SK-N-SH (cell line): ENCODE measurements around the gene THBS1. TPM values are rescaled to one million over a fixed set of nuclear protein-coding genes. Genes with fewer than 3 reads are reported as not detected.

Experiments
- CTCF ChIA-PET: fragments of 300-600, 350-600 bp; formaldehyde crosslinking; extraction: SDS; loops from one replicate; lab custom pipeline; 2021; lab: Yijun Ruan, JAX
- POLR2A ChIA-PET: fragments of 350-600 bp; sonication (Branson Sonifier 250); formaldehyde crosslinking; extraction: SDS; loops from one replicate; lab custom pipeline; 2020; ENCODE audit warnings: antibody characterized with exemption, inconsistent platforms; lab: Yijun Ruan, JAX
- DNase-seq: peaks from one replicate; pipeline ENCODE4 v3.0.0; 2012
- H2AFZ ChIP-seq: fragments of 200-600 bp; sonication (generic); 2 replicates; pipeline ENCODE4 v1.8.1; 2016; ENCODE audit warnings: antibody characterized with exemption, mild to moderate bottlenecking, low read depth
- H3F3A ChIP-seq: fragments of 200-600 bp; sonication (generic); replicated peaks from 2 replicates; pipeline ENCODE3; 2016; ENCODE audit warnings: antibody characterized with exemption, mild to moderate bottlenecking; ENCODE audit not compliant: insufficient read depth
- H3K27ac ChIP-seq, 2 experiments: fragments of 200-500 bp in 1 of 2; fragments of 200-600 bp in 1 of 2; sonication (Bioruptor generic) in 1 of 2; sonication (generic), shearing (Covaris generic) in 1 of 2; 2 replicates each; pipeline versions ENCODE4 v1.5.1 to v1.6.1; 2014 to 2016; ENCODE audit warnings: low read depth in 2 of 2, inconsistent platforms in 1 of 2, low read length in 1 of 2, mild to moderate bottlenecking in 1 of 2, mixed read lengths in 1 of 2
- H3K27me3 ChIP-seq: fragments of 200-600 bp; sonication (generic), shearing (Covaris generic); 2 replicates; pipeline ENCODE4 v1.6.1; 2016; ENCODE audit warnings: mixed run types; ENCODE audit not compliant: insufficient read depth
- H3K36me3 ChIP-seq, 2 experiments: fragments of 200-500 bp in 1 of 2; fragments of 200-600 bp in 1 of 2; sonication (Bioruptor generic) in 1 of 2; sonication (generic) in 1 of 2; replicated peaks in 1 of 2; 2 replicates each; pipeline versions ENCODE3 to v1.5.1; 2014 to 2016; ENCODE audit warnings: low read length in 1 of 2, mild to moderate bottlenecking in 1 of 2; ENCODE audit not compliant: insufficient read depth in 2 of 2, control insufficient read depth in 1 of 2
- H3K4me1 ChIP-seq, 2 experiments: fragments of 200-500 bp in 1 of 2; fragments of 200-600 bp in 1 of 2; sonication (Bioruptor generic) in 1 of 2; sonication (generic), shearing (Covaris generic) in 1 of 2; 2 replicates each; pipeline versions ENCODE4 v1.5.1 to v1.6.1; 2014 to 2016; ENCODE audit warnings: low read depth in 1 of 2, low read length in 1 of 2, mixed run types in 1 of 2; ENCODE audit not compliant: insufficient read depth in 2 of 2, control insufficient read depth in 1 of 2
- H3K4me2 ChIP-seq: fragments of 200-600 bp; sonication (generic), shearing (Covaris generic); 2 replicates; pipeline ENCODE4 v1.6.1; 2017; ENCODE audit warnings: mixed run types
- H3K4me3 ChIP-seq, 2 experiments: fragments of 200-500 bp in 1 of 2; fragments of 200-600 bp in 1 of 2; sonication (Bioruptor generic) in 1 of 2; sonication (generic), shearing (Covaris generic) in 1 of 2; 2 replicates each; pipeline versions ENCODE4 v1.5.1 to v1.8.1; 2014 to 2016; ENCODE audit warnings: low read depth in 2 of 2, inconsistent platforms in 1 of 2, low read length in 1 of 2, mild to moderate bottlenecking in 1 of 2, mixed read lengths in 1 of 2, moderate library complexity in 1 of 2
- H3K79me2 ChIP-seq: fragments of 200-600 bp; sonication (generic); 2 replicates; pipeline ENCODE4 v1.8.1; 2017; ENCODE audit warnings: mild to moderate bottlenecking; ENCODE audit not compliant: insufficient read depth
- H3K9ac ChIP-seq: fragments of 200-600 bp; sonication (generic); 2 replicates; pipeline ENCODE4 v1.6.1; 2017; ENCODE audit warnings: mixed run types
- H3K9me2 ChIP-seq: fragments of 200-600 bp; sonication (generic); 2 replicates; pipeline ENCODE4 v1.6.1; 2017; ENCODE audit warnings: mixed run types
- H3K9me3 ChIP-seq: fragments of 200-600 bp; sonication (generic); 2 replicates; pipeline ENCODE4 v1.6.1; 2017; ENCODE audit warnings: mixed run types, mild to moderate bottlenecking, moderate library complexity
- H4K20me1 ChIP-seq: fragments of 200-600 bp; sonication (generic); 2 replicates; pipeline ENCODE4 v1.6.1; 2017; ENCODE audit warnings: mild to moderate bottlenecking, mixed run types; ENCODE audit not compliant: insufficient read depth
- EZH2phosphoT487 ChIP-seq: fragments of 200-600 bp; sonication (generic); IDR thresholded peaks from 2 replicates; pipeline ENCODE4 v1.6.1; 2017; ENCODE audit warnings: low read depth, mixed run types, mild to moderate bottlenecking, antibody characterized with exemption, moderate library complexity, borderline replicate concordance
- FOSL2 ChIP-seq: IDR thresholded peaks from 2 replicates; pipeline ENCODE4 v1.4.0; 2012; ENCODE audit warnings: low read depth, mild to moderate bottlenecking, moderate library complexity, borderline replicate concordance
- FOXJ3 ChIP-seq: sonication (generic); formaldehyde crosslinking; IDR thresholded peaks from 2 replicates; pipeline ENCODE4 v1.5.1; 2020; ENCODE audit warnings: mild to moderate bottlenecking, missing genetic modification reagents
- FOXM1 ChIP-seq: IDR thresholded peaks from 2 replicates; pipeline ENCODE4 v1.4.0; 2012; ENCODE audit warnings: low read depth, mild to moderate bottlenecking
- JUND ChIP-seq: IDR thresholded peaks from 2 replicates; pipeline ENCODE4 v1.4.0; 2012
- MEF2A ChIP-seq: IDR thresholded peaks from 2 replicates; pipeline ENCODE4 v1.4.0; 2012; ENCODE audit warnings: low read depth, borderline replicate concordance
- MXI1 ChIP-seq: IDR thresholded peaks from 2 replicates; pipeline ENCODE4 v1.6.1; 2012; ENCODE audit warnings: mild to moderate bottlenecking, low read depth, low read length, improper control_type of control experiment
- NFIC ChIP-seq: IDR thresholded peaks from 2 replicates; pipeline ENCODE4 v1.4.0; 2012; ENCODE audit warnings: borderline replicate concordance
- RAD21 ChIP-seq: IDR thresholded peaks from 2 replicates; pipeline ENCODE4 v1.6.1; 2012; ENCODE audit warnings: mild to moderate bottlenecking, low read length
- RXRA ChIP-seq: IDR thresholded peaks from 2 replicates; pipeline ENCODE4 v1.4.0; 2012; ENCODE audit warnings: low read depth, mild to moderate bottlenecking, borderline replicate concordance
- SIN3A ChIP-seq: IDR thresholded peaks from 2 replicates; pipeline ENCODE4 v1.6.1; 2012; ENCODE audit warnings: low read depth, mild to moderate bottlenecking, low read length, moderate library complexity, borderline replicate concordance
- TEAD4 ChIP-seq: IDR thresholded peaks from 2 replicates; pipeline ENCODE4 v1.4.0; 2012; ENCODE audit warnings: mild to moderate bottlenecking, borderline replicate concordance; ENCODE audit not compliant: insufficient read depth
- YY1 ChIP-seq: IDR thresholded peaks from 2 replicates; pipeline ENCODE4 v1.4.0; 2012; ENCODE audit warnings: low read depth, mild to moderate bottlenecking
- WGBS: methylation state at CpG from one replicate; pipeline ENCODE4 v1.1.6; 2017; ENCODE audit warnings: low lambda C conversion rate; 5-methylcytosine and 5-hydroxymethylcytosine counted together
- polyA plus RNA-seq, 3 experiments: library from polyadenylated mRNA; depleted of rRNA; stranded (reverse); fragments of >200 nt; gene quantifications; 2 replicates each; pipeline ENCODE4 v1.2.3, GENCODE V29; 2012
- TF ChIP-seq, protein P1 (sequence below): fragments of 150-350 bp; IDR thresholded peaks from 2 replicates; pipeline ENCODE4 v1.6.1; 2016; ENCODE audit warnings: mild to moderate bottlenecking, low read depth, low read length
- TF ChIP-seq, protein P2 (sequence below): IDR thresholded peaks from 2 replicates; pipeline ENCODE4; 2012

The THBS1 gene
- polyA plus RNA-seq, 1 of the 3 experiments (the other 2 are of a cell fraction): 117 TPM

DNA sequence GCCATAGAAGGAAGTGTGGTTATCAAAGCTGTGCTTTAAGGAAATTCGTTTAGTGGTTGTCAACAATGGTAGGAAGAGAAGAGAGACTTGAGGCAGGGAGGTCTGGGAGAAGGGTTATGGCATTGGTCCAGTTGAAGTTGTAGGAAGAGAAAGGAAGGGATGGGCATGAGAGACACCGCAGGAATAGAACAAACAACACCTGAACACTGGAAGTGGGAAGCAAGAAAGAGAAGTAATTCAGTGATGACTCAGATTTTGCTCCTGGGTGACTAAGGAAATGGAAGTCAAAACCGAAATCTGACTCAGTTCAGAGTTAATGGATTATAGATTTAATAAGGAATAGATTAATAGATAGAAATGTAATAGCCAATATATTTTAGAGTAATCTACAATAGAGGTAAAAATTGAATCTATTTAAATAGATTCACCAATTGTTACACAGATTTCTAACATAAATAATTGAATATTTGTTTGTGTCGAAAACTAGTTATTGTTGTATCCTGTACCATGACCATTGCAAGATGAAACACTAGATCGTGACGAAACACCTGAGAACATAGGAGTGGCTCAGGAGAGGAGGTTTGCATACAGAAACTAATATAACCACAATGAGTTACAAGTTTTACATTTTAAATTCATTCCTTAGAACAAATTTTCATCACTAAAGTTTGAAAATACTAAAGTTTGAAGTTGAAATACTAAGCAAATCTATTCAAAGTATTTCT, 36.0 kb downstream of the THBS1 start:
- H3K9ac ChIP-seq: no peak overlapping the region
- H3K4me3 ChIP-seq: no peak overlapping the region
- peak; percentile 8; the same call in 1 of the 2 replicates for TF ChIP-seq FOSL2
- no peak for TF ChIP-seq RXRA
- POLR2A ChIA-PET: no interaction called here
- H3K27me3 ChIP-seq: no peaks in the 10 kb centered on the region
- H3K36me3 ChIP-seq: peaks cover 0 to 14% of the 10 kb centered on the region in 2 experiments
- no peak overlapping the region for H3K4me2 ChIP-seq
- no peaks in the 10 kb centered on the region for H4K20me1 ChIP-seq
- no peaks in the 10 kb centered on the region for H3K4me1 ChIP-seq
- H3K79me2 ChIP-seq: no peaks in the 10 kb centered on the region
- WGBS: 79% methylated on average over 6 of the region's 6 CpGs
- no peak overlapping the region for H2AFZ ChIP-seq
- DNase-seq: no peak
- H3K27ac ChIP-seq: no peak overlapping the region
- CTCF ChIA-PET: no interaction called here
- H3F3A ChIP-seq: peaks cover 4% of the 10 kb centered on the region
- peaks cover 16% of the 10 kb centered on the region for H3K9me3 ChIP-seq
- no peaks in the 10 kb centered on the region for H3K9me2 ChIP-seq

DNA sequence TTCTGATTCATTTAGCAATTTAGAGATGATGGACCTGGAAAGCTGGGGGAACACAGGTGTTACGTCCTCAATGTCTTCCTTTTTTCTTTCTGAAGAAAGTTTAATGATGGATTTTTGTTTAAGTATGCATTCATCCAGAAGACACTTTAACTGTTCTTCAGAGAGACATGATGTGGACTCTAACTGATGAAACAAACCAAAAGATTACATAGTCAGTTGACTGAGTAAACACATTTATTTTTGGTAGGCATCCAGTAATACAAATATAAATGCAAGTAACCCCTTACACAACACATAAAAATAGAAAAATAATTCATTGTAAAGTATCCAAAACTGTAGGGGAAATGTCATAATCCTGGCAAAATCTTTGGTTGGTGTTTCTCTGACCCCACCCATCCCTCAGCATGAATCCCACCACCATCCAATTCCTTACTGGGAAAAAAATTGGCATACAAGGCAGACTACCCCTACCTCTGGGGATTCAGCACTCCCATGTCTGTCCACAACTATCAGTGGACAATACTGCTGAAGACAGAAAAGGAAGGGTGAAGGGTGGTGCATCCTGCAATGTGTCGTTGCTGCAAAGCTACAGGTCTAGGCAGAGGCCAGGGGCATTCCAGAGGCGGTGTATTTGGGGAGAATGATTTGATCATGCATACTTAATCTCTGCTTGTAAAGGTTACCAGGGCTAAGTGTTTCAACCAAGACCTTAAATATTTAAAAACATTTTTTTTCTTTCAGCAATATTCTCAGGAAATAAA, 37.4 kb downstream of the THBS1 start:
- Histone ChIP-seq H3K9ac (no peak overlapping the region), H2AFZ (no peak overlapping the region), H3K9me2 (no peaks in the 10 kb centered on the region), H4K20me1 (no peaks in the 10 kb centered on the region), H3F3A (no peaks in the 10 kb centered on the region), H3K27ac (no peak overlapping the region), H3K79me2 (no peaks in the 10 kb centered on the region), H3K27me3 (no peaks in the 10 kb centered on the region), H3K9me3 (peaks cover 8% of the 10 kb centered on the region), H3K36me3 (peaks cover 0 to 7% of the 10 kb centered on the region in 2 experiments), H3K4me2 (no peak overlapping the region), H3K4me3 (no peak overlapping the region), H3K4me1 (no peaks in the 10 kb centered on the region)
- WGBS: 90% methylated on average over 3 of the region's 3 CpGs
- POLR2A ChIA-PET: no interaction called here
- CTCF ChIA-PET: no interaction called here
- no peak for DNase-seq
- no peak for TF ChIP-seq YY1
- TF ChIP-seq TEAD4: no peak
- no peak for TF ChIP-seq SIN3A
- TF ChIP-seq FOSL2: no peak
- no peak for TF ChIP-seq EZH2phosphoT487
- TF ChIP-seq FOXM1: no peak
- no peak for TF ChIP-seq MXI1
- TF ChIP-seq NFIC: no peak
- TF ChIP-seq, protein P1, sequence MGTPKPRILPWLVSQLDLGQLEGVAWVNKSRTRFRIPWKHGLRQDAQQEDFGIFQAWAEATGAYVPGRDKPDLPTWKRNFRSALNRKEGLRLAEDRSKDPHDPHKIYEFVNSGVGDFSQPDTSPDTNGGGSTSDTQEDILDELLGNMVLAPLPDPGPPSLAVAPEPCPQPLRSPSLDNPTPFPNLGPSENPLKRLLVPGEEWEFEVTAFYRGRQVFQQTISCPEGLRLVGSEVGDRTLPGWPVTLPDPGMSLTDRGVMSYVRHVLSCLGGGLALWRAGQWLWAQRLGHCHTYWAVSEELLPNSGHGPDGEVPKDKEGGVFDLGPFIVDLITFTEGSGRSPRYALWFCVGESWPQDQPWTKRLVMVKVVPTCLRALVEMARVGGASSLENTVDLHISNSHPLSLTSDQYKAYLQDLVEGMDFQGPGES: no peak
- no peak for TF ChIP-seq RAD21
- TF ChIP-seq FOXJ3 (CRISPR knock-in tag): no peak
- TF ChIP-seq, protein P2, sequence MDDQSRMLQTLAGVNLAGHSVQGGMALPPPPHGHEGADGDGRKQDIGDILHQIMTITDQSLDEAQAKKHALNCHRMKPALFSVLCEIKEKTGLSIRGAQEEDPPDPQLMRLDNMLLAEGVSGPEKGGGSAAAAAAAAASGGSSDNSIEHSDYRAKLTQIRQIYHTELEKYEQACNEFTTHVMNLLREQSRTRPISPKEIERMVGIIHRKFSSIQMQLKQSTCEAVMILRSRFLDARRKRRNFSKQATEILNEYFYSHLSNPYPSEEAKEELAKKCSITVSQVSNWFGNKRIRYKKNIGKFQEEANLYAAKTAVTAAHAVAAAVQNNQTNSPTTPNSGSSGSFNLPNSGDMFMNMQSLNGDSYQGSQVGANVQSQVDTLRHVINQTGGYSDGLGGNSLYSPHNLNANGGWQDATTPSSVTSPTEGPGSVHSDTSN: no peak
- no peak for TF ChIP-seq MEF2A
- TF ChIP-seq JUND: no peak
